Psoas muscle (tissue), 8 donors: ENCODE measurements around the gene POMT1. TPM values are rescaled to one million over a fixed set of nuclear protein-coding genes. Genes with fewer than 3 reads are reported as not detected.

Experiments used
- ATAC-seq, 4 donors: fragments of 200-7000 bp; cut with Tn5 transposase; one replicate each; pipeline ENCODE4 v1.9.1; 2020; ENCODE audit warnings: moderate library complexity in 3 of 4, mild to moderate bottlenecking in 2 of 4
- DNase-seq, 2 donors: peaks; one replicate each; pipeline ENCODE4 v3.0.0-alpha.2; 2020
- H3K27ac ChIP-seq: fragments of 200-600 bp; one replicate; pipeline ENCODE4 v1.8.0; 2022
- H3K27me3 ChIP-seq, 3 donors: fragments of 200-600 bp in 1 of 3; one replicate each; pipeline versions ENCODE4 v1.6.1 to v1.8.0; 2013 to 2022; ENCODE audit warnings: low read length in 2 of 3, mild to moderate bottlenecking in 2 of 3, moderate library complexity in 1 of 3; ENCODE audit not compliant: insufficient read depth in 3 of 3
- H3K36me3 ChIP-seq, 2 donors: fragments of 200-600 bp in 1 of 2; one replicate each; pipeline versions ENCODE4 v1.6.1 to v1.8.0; 2013 to 2022; ENCODE audit warnings: low read depth in 1 of 2, mild to moderate bottlenecking in 1 of 2, moderate library complexity in 1 of 2; ENCODE audit not compliant: insufficient read depth in 1 of 2
- H3K4me1 ChIP-seq: fragments of 200-600 bp; one replicate; pipeline ENCODE4 v1.8.0; 2022
- H3K4me3 ChIP-seq: fragments of 200-600 bp; one replicate; pipeline ENCODE4 v1.8.0; 2022; ENCODE audit warnings: mild to moderate bottlenecking
- H3K9me3 ChIP-seq: fragments of 200-600 bp; one replicate; pipeline ENCODE4 v1.8.0; 2022
- WGBS, 3 donors: extraction: QIAGEN DNeasy Blood & Tissue Kit; methylation state at CpG; one replicate each; pipeline versions ENCODE4 v1.1.6 to v1.1.7; 2013; 5-methylcytosine and 5-hydroxymethylcytosine counted together
- intact Hi-C, 2 donors: fragments of 100-400 bp; cut with DNase I; formaldehyde crosslinking; loops; one replicate each; pipeline versions ENCODE4 v1.11.0 to v1.14.2; 2022
- polyA plus RNA-seq, 3 donors: library from polyadenylated mRNA; stranded (reverse); fragments of 200-250 nt; gene quantifications; one replicate each; pipeline ENCODE4 v1.2.3, GENCODE V29; 2013
- total RNA-seq, 4 donors: library from RNA; stranded (reverse); fragmentation: NEBNext Ultra II Directional in 2 of 4; extraction: Animal tissue kit (Norgen Biotek cat#: 25700) in 2 of 4; gene quantifications; one replicate each; pipeline versions ENCODE4 v1.2.1 to v1.2.4, GENCODE V29; 2021 to 2023
- TF ChIP-seq, protein P1 (sequence below): fragments of 200-600 bp; IDR thresholded peaks from one replicate; pipeline ENCODE4 v1.8.0; 2022; ENCODE audit warnings: antibody characterized with exemption
- donor health status: healthy with polysubstance abuse.
- donor health status: DM: no; HTN: no; CAD: no; lungs with moderate emphysema.
- donor health status: Bipolar disorder and iron deficiency.
- donor health status: healthy.
- donor health status: DM: yes; HTN: yes; CAD: no.
- donor health status: DM: no; HTN: no; CAD: no.
- donor health status: DM: no; HTN: no; CAD: no.
- donor health status: DM: yes; HTN: yes; CAD: no.

POMT1 gene
- total and polyA plus RNA-seq, 7 donors, result 10.9 to 30.8 (median 15.6) TPM

DNA sequence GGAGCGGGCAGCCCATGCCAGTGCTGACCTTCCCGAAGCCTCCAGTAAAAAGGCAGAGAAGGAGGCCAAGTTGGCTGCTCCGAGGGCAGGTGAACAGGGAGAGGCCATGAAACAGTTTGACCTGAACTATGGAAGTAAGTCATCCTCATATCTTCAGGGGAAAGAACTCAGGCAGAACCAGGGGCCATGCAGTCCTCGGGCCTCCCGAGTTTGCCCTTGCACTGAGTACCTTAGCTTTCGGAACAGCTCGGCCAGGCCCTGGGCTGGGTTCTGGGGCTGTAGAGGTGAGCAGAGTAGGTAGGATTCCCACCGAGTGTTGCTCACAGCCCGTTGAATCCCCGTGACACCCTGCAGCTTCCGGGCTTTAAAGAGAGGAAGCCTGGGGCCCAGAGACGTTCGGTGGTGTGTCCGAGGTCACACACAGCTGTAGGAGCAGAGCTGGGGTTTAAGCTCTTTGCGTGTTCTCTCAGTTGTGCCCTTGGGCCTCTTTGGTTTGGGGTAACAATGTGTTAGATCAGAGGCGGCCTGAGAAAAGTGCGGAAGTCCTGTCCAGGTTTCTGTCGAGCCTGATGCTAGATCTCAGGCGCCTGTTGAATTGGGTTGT, 24.8 kb upstream of the POMT1 start:
- WGBS, 3 donors, result 86 to 89% (median 86%) methylated on average over 19 of the region's 19 CpGs
- no peak overlapping the region for H3K27ac ChIP-seq
- no peak overlapping the region for H3K4me3 ChIP-seq
- no peaks in the 10 kb centered on the region for H3K27me3 ChIP-seq
- H3K4me1 ChIP-seq, result peaks cover 25% of the 10 kb centered on the region
- peak in 1 of 2 donors; percentile 47 for DNase-seq
- intact Hi-C loops, result loop anchor here (2.0 to 5.0 kb wide), 4 partner anchors 86 to 127 kb away; partner anchors contain the start of gene PRRC2B (in 1 of the 2)
- peaks cover 13 to 100% of the 10 kb centered on the region in 2 donors for H3K36me3 ChIP-seq
- TF ChIP-seq, protein P1, sequence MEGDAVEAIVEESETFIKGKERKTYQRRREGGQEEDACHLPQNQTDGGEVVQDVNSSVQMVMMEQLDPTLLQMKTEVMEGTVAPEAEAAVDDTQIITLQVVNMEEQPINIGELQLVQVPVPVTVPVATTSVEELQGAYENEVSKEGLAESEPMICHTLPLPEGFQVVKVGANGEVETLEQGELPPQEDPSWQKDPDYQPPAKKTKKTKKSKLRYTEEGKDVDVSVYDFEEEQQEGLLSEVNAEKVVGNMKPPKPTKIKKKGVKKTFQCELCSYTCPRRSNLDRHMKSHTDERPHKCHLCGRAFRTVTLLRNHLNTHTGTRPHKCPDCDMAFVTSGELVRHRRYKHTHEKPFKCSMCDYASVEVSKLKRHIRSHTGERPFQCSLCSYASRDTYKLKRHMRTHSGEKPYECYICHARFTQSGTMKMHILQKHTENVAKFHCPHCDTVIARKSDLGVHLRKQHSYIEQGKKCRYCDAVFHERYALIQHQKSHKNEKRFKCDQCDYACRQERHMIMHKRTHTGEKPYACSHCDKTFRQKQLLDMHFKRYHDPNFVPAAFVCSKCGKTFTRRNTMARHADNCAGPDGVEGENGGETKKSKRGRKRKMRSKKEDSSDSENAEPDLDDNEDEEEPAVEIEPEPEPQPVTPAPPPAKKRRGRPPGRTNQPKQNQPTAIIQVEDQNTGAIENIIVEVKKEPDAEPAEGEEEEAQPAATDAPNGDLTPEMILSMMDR, result no peak
- no peaks in the 10 kb centered on the region for H3K9me3 ChIP-seq
- no peak for ATAC-seq

DNA sequence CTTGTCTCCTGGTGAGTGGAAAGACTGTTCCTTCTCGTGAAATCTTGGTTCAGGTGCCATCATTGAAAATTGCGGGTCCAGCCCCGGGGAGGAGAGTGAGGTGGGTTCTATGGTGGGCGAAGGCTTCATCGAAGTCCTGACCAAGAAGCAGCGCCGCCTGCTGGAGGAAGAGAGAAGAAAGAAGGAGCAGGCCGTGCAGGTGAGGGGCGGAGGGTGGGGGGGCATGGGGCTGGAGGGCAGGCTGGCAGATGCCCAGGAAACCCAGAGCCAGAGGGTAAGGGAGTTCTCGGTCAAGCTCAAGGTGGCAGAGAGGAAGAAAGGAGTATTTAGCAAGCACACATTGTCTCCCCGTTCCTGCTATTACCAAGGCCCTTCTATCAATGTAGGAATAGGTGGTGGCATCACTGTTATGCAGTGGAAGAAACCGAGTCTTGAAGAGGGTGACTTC, 24.3 kb upstream of the POMT1 start:
- peak; percentile 49 to 60 for DNase-seq
- no peak for ATAC-seq
- no peaks in the 10 kb centered on the region for H3K27me3 ChIP-seq
- no peak overlapping the region for H3K27ac ChIP-seq
- H3K4me3 ChIP-seq, result no peak overlapping the region
- 57 to 60% (median 59%) methylated on average over 12 of the region's 12 CpGs for WGBS, 3 donors
- TF ChIP-seq, protein P1, result peak; percentile 50
- H3K9me3 ChIP-seq, result no peaks in the 10 kb centered on the region
- peaks cover 27% of the 10 kb centered on the region for H3K4me1 ChIP-seq
- intact Hi-C loops, result loop anchor here (2.0 to 5.0 kb wide), 4 partner anchors 86 to 128 kb away; partner anchors contain the start of gene PRRC2B (in 1 of the 2)
- H3K36me3 ChIP-seq, result peaks cover 13 to 100% of the 10 kb centered on the region in 2 donors

DNA sequence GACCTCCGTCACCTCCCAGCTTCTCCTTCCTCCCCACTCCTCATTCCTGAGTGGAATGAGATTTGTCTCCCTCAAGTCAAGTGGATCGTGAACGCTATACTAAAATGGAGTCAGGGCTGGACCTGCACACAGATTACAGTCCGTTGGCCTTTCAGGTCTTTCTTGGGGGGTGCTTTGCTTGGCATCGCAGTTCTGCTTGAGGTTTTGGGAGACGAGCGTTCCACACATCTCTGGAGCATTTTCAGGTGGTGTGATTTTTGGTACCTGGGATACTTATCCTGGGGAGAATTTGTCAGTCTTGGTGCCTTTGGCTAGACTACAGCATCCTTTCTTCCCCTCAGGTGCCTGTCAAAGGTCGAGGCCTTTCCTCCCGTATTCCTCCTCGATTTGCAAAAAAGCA, 23.8 kb upstream of the POMT1 start:
- Histone ChIP-seq H3K36me3 (peaks cover 17 to 100% of the 10 kb centered on the region in 2 donors), H3K9me3 (no peaks in the 10 kb centered on the region), H3K4me1 (peaks cover 27% of the 10 kb centered on the region), H3K27me3 (no peaks in the 10 kb centered on the region), H3K27ac (no peak overlapping the region), H3K4me3 (no peak overlapping the region)
- WGBS, 3 donors, result 88 to 92% (median 92%) methylated on average over 10 of the region's 10 CpGs
- no peak for DNase-seq
- ATAC-seq, result no peak
- TF ChIP-seq, protein P1, result no peak
- intact Hi-C loops, result loop anchor here (2.0 to 5.0 kb wide), 4 partner anchors 87 to 128 kb away; partner anchors contain the start of gene PRRC2B (in 1 of the 2)

DNA sequence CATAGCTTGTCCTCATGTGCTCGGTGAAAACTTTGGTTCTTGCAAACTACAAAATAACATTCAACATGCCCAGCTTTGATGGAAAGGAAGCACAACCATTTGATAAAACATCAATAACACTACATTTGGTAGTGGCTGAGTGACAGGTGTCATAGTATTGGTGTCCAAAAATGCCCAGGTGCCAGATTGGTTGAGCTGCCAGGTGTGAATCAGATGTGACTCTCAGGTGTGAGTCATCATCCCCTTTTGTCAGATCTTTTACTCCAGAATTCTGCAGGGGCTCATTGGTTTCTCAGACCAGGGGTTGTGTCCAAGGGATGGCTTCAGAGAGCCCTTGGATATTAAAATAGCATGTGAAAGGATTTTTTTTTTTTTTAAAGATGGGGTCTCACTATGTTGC, 22.5 kb upstream of the POMT1 start:
- intact Hi-C loops, result no loop called here
- DNase-seq, result peak in 1 of 2 donors; percentile 4
- Histone ChIP-seq H3K9me3 (no peaks in the 10 kb centered on the region), H3K27me3 (no peaks in the 10 kb centered on the region), H3K36me3 (peaks cover 21 to 100% of the 10 kb centered on the region in 2 donors), H3K4me3 (no peak overlapping the region), H3K27ac (no peak overlapping the region), H3K4me1 (peaks cover 27% of the 10 kb centered on the region)
- TF ChIP-seq, protein P1, result no peak
- WGBS, 3 donors, result 86 to 100% (median 88%) methylated on average over 1 of the region's 1 CpG
- ATAC-seq, result no peak
